ENCODE results near the gene PDE4D. TPM values are rescaled to one million over a fixed set of nuclear protein-coding genes. Genes with fewer than 3 reads are reported as not detected.

PDE4D gene
- total and polyA plus RNA-seq, 3 donors from 2014 or later: 7.8 to 13.9 (median 8.7) TPM

DNA sequence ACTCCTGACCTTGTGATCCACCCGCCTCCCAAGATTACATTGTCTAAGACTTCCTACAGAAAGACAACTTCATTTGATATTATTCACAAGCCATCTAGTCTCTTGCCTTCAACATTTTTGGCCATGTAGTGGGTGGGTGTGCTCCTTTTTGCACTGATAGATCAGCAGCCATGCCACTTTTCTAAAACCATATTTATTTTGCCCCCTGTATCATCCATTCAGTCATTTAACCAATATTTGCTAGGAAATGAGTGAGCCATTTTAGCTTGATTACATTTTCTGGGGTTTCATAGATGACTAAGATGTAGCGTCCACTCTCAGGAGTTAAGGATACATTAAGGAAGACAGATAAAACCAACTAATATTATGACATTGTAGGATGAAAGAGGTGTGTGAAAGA lies 755.0 kb downstream of the PDE4D start:
- intact Hi-C loops (cut with DNase I; ENCODE audit: low total_unique reads): no loop called here
- H3K4me3 ChIP-seq: no peak overlapping the region
- no peaks in the 10 kb centered on the region for H3K27me3 ChIP-seq
- DNase-seq: no peak
- 90 to 97% methylated on average over 2 of the region's 2 CpGs for WGBS, 2 donors
- H3K9me3 ChIP-seq: no peaks in the 10 kb centered on the region
- no peaks in the 10 kb centered on the region for H3K4me1 ChIP-seq
- H3K27ac ChIP-seq: no peak overlapping the region
- no peaks in the 10 kb centered on the region for H3K36me3 ChIP-seq (ENCODE audit: low read depth, missing control alignments)
- TF ChIP-seq POLR2A (IDR thresholded peaks at IDR 0.05): no peak
- TF ChIP-seq, protein P1, sequence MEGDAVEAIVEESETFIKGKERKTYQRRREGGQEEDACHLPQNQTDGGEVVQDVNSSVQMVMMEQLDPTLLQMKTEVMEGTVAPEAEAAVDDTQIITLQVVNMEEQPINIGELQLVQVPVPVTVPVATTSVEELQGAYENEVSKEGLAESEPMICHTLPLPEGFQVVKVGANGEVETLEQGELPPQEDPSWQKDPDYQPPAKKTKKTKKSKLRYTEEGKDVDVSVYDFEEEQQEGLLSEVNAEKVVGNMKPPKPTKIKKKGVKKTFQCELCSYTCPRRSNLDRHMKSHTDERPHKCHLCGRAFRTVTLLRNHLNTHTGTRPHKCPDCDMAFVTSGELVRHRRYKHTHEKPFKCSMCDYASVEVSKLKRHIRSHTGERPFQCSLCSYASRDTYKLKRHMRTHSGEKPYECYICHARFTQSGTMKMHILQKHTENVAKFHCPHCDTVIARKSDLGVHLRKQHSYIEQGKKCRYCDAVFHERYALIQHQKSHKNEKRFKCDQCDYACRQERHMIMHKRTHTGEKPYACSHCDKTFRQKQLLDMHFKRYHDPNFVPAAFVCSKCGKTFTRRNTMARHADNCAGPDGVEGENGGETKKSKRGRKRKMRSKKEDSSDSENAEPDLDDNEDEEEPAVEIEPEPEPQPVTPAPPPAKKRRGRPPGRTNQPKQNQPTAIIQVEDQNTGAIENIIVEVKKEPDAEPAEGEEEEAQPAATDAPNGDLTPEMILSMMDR (IDR thresholded peaks at IDR 0.05): no peak

- intact Hi-C loops (cut with DNase I; ENCODE audit: low total_unique reads): no loop called here
- Histone ChIP-seq H3K36me3 (ENCODE audit: low read depth, missing control alignments) (no peaks in the 10 kb centered on the region), H3K27me3 (no peaks in the 10 kb centered on the region), H3K9me3 (no peaks in the 10 kb centered on the region), H3K27ac (no peak overlapping the region), H3K4me3 (no peak overlapping the region), H3K4me1 (no peaks in the 10 kb centered on the region)
- no peak for DNase-seq
- TF ChIP-seq, protein P1 (IDR thresholded peaks at IDR 0.05): no peak
- no peak for TF ChIP-seq POLR2A (IDR thresholded peaks at IDR 0.05)
- WGBS, 2 donors: 64 to 83% methylated on average over 2 of the region's 2 CpGs
Observed at GRCh38 chr5:59137846-59138245, 755.7 kb downstream of the PDE4D start.

GRCh38 chr5:59136549-59136948 lies 757.0 kb downstream of the PDE4D start:
- intact Hi-C loops (cut with DNase I; ENCODE audit: low total_unique reads): no loop called here

DNA sequence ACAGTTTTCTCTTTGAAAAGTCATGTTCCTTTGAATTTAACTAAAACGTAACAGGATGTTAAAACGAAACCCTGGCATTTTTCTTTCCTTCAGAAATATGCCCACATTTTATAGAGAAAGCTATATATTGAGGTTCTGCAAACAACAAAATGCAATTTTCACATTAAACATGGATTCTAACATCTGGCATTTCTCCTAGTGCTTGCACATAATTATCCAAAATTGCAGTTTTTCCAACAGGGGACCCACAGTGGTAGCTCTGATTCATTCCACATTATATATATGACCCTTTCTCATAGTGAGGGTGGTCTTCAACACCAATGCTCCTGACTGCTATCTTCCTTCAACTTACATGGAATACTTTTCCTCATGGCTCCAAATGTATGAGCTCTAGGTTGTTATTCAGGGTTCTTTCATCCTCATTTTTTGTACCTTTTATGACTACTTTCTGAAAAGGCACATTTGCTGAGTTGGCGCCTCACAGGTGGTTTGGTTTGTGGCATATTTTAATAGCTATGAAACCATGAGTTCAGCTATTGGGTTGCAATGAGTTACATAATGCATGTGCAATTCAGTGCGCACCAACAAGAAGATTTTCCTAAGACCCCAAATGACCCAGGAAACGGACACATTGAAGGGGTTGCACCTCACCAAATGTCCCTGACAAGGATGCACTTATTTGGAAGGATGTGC lies 758.9 kb downstream of the PDE4D start:
- TF ChIP-seq, protein P1 (IDR thresholded peaks at IDR 0.05): no peak
- no peak for TF ChIP-seq POLR2A (IDR thresholded peaks at IDR 0.05)
- H3K36me3 ChIP-seq (ENCODE audit: low read depth, missing control alignments): no peaks in the 10 kb centered on the region

More at GRCh38 chr5:59136549-59136948, 757.0 kb downstream of the PDE4D start:
- H3K4me1 ChIP-seq: no peaks in the 10 kb centered on the region
- H3K4me3 ChIP-seq: no peak overlapping the region
- H3K36me3 ChIP-seq (ENCODE audit: low read depth, missing control alignments): no peaks in the 10 kb centered on the region
- no peaks in the 10 kb centered on the region for H3K27me3 ChIP-seq
- H3K9me3 ChIP-seq: no peaks in the 10 kb centered on the region
- TF ChIP-seq, protein P1 (IDR thresholded peaks at IDR 0.05): no peak
- TF ChIP-seq POLR2A (IDR thresholded peaks at IDR 0.05): no peak
- H3K27ac ChIP-seq: no peak overlapping the region
- 47 to 48% methylated on average over 2 of the region's 2 CpGs for WGBS, 2 donors
- no peak for DNase-seq

GRCh38 chr5:59133764-59134261 lies 759.7 kb downstream of the PDE4D start:
- no peaks in the 10 kb centered on the region for H3K27me3 ChIP-seq
- no peak overlapping the region for H3K4me3 ChIP-seq
- 56 to 74% methylated on average over 2 of the region's 2 CpGs for WGBS, 2 donors
- TF ChIP-seq, protein P1 (IDR thresholded peaks at IDR 0.05): no peak
- no peak for TF ChIP-seq POLR2A (IDR thresholded peaks at IDR 0.05)
- no peaks in the 10 kb centered on the region for H3K9me3 ChIP-seq
- no peaks in the 10 kb centered on the region for H3K36me3 ChIP-seq (ENCODE audit: low read depth, missing control alignments)
- H3K27ac ChIP-seq: no peak overlapping the region
- intact Hi-C loops (cut with DNase I; ENCODE audit: low total_unique reads): no loop called here
- DNase-seq: no peak
- H3K4me1 ChIP-seq: no peaks in the 10 kb centered on the region

More for the DNA sequence above, 758.9 kb downstream of the PDE4D start:
- H3K4me1 ChIP-seq: no peaks in the 10 kb centered on the region
- no peak overlapping the region for H3K4me3 ChIP-seq
- H3K27ac ChIP-seq: no peak overlapping the region
- H3K9me3 ChIP-seq: no peaks in the 10 kb centered on the region
- DNase-seq: no peak
- 59 to 63% methylated on average over 5 of the region's 5 CpGs for WGBS, 2 donors
- no peaks in the 10 kb centered on the region for H3K27me3 ChIP-seq
- intact Hi-C loops (cut with DNase I; ENCODE audit: low total_unique reads): no loop called here
